Activated CD8-positive, alpha-beta memory T cell treated with anti-CD3 and anti-CD28 coated beads for 48 hours (primary cell): ENCODE results near the gene FHL2.

ENCODE experiments used
- DNase-seq, 3 experiments: peaks; one replicate each; pipeline ENCODE4 v3.0.0-alpha.2; 2020; ENCODE audit warnings: low read depth in 2 of 3, low spot score in 2 of 3

The FHL2 gene

GRCh38 chr2:105399207-105399861 lies 483 bp upstream of the FHL2 start:
- DNase-seq = no peak

GRCh38 chr2:105397953-105398335 lies 907 bp downstream of the FHL2 start:
- DNase-seq = no peak

DNA sequence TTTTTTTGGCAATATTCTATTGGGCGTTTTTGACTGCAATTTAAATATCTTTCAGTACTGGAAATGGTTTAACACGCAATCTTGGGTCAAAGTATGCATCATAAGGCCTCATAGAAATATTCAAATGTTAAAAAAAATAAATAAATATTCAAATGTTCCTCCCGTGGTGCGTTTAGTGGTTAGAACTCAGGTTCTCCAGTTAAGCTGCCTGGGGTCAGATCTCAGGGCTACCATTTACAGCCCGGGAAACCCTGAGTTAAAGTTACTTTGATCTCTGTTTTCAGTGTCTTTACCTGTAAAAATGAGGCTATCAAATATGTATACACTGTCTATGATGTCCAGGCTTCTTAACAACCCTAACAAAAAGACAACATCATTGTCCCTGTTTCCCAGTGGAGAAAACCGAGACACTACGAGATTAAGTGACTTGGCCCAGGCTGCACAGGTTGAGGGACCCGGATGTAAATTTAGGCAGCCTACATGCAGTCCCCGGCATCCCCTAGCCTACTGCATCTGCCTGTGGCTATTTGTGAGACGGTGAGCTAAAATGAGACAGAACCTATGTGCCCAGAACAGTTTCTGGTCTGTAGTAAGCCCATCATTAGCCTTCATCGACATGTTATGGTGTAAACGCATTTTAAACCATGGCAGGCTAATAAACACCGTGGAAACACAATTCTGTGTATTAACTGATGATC lies 1.7 kb downstream of the FHL2 start:
- DNase-seq = no peak

GRCh38 chr2:105396254-105397024 lies 2.4 kb downstream of the FHL2 start:
- peak in 1 of 3 experiments; percentile 15 for DNase-seq

DNA sequence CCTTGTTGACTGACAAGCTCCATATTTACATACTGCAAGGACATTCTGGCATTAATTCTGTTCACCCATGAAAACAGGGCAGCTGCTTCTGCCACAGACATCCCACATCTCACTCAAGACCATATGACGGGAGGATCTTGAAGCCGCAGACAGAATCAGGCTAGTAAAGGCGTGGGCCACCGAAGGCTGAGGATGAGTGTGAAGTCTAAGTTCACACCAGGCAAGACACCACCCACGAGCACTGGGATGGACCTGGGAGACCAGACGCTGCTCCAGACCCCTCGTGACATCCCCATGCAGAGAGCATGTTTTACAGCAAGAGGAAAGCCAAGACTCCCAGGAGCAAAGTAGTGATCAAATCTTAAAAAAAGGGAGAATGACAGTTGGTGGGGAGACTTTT lies 3.2 kb downstream of the FHL2 start:
- DNase-seq = no peak

GRCh38 chr2:105394951-105395611 lies 3.8 kb downstream of the FHL2 start:
- no peak for DNase-seq

DNA sequence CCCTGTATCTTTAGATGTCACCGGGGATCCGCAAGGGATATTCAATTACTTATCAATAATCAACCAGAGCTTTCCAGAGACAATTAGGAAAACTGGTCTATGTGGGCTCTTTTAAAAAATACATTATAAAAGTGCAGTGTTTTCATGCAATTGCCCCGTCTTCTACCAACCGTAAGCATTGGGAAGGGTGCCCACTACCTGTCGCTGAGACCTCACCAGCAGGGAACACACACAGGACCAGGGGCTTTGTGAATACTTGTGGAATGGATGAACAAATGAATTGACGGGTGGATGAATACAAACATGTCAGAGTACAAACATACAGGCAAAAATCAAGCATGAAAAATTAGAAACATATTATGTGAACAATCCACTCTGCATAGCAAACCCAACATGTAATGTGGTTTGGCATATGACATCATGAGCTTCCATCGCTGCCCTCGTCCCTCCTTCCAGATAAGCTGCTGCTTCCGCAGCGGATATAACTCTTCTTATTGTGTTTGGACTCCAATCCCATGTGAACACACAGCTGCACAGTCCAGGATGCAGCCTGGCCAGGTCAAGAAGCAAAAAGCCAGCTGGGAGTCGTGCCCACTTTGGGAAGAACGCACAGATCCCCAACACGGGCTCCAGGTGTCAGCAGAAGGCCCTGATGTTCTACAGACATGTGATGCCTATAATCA lies 5.3 kb downstream of the FHL2 start:
- no peak for DNase-seq

DNA sequence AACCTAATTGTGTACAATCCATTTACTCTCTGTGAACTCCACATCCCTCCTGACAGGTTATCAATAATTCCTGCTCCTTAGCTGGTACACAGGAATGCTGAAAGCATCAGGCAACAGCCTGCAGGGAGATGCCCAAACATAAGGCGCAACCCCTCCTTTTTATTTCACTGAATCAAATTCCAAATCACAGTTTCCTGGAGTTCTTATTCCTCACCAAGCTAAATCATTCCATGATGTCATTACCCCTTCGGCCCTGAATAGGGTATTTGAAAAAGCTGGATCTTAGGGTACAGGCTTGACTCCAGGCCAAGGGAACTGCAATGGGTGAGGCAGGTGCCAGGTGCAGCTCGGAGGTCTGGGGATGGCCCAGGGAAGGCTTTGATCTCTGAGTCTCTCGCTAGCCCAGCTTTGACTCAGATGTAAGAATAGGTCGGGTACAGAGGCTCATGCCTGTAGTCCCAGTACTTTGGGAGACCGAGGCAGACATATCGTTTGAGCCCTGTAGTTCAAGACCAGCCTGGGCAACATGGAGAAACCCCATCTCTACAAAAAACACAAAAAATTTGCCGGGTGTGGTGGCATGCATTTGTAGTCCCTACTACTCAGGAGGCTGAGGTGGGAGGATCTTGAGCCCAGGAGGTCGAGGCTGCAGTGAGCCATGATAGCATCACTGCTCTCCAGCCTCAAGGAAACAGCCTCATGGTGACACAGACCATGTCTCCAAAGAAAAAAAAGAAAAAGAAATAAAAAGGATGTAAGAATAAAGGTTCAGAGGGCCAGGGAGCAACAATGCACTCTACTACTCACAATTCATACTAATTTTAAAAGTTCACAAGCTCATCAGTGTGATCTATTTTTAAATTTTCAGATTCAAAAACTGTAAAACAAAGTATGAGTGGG lies 6.8 kb downstream of the FHL2 start:
- no peak for DNase-seq

DNA sequence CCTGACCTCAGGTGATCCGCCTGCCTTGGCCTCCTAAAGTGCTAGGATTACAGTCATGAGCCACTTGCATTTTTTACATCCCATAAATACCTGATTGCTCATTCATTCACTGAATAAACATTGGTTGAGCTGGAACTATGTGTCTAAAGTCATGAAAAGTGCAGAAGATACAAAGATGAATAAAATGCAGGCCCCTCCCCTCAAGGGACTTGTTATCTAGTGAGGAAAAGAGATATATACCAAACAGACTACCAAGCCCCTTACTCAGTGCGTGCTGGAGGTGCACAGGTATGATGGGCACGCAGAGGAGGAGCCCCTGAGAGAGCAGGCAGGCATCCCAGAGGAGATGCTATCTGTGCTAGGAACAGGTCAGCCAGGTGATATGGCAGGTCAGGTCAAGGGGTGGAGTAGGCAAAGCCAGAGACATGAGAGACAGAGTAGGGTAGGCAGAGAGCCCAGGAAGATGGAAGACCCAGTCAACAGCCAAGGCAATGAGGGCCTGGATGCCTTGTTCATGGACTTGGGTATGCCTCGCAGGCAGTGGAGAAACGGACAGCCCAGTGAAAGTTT lies 7.7 kb downstream of the FHL2 start:
- DNase-seq = no peak

- no peak for DNase-seq
Measured at GRCh38 chr2:105390454-105390853, 8.4 kb downstream of the FHL2 start.

GRCh38 chr2:105388971-105389381 lies 9.9 kb downstream of the FHL2 start:
- no peak for DNase-seq

GRCh38 chr2:105387225-105387624 lies 11.6 kb downstream of the FHL2 start:
- no peak for DNase-seq

GRCh38 chr2:105385731-105386540 lies 12.9 kb downstream of the FHL2 start:
- DNase-seq = no peak

- DNase-seq = no peak
Measured at GRCh38 chr2:105384861-105385260, 14.0 kb downstream of the FHL2 start.

- no peak for DNase-seq
Measured at GRCh38 chr2:105384216-105384615, 14.6 kb downstream of the FHL2 start.

DNA sequence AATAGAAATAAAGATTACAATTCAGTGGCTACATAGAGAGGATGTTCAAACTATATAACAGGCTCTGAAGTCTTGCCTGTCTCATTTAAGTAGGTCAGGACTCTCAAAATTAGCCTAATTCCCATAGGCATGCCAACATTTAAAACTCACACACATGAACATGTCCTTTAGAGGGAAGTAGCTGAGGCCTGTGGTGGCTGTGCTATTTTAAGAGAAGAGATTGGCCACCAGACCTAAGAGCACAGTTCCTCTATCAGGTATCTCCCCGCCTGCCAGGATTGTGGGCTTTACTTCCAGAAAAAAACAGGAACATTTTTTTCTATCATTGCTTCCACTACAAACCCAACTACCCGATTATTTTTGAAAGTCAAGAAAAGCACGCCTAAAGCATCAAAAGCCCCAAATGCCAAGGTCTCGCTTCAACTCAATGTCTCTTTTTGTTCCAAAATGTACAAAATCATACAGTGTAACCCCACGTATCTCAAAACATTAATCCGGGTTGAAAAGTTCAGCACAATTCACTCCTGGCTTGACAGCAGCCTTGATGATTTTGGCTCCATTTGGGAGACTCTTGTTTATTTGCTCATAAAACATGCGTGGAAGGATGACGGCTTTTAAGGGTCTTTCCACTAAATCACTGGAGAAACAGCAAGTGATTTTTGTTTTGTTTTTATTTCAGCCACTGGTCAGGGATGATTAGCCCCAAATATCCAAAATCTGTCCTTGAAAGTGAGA lies 15.3 kb downstream of the FHL2 start:
- DNase-seq = no peak

DNA sequence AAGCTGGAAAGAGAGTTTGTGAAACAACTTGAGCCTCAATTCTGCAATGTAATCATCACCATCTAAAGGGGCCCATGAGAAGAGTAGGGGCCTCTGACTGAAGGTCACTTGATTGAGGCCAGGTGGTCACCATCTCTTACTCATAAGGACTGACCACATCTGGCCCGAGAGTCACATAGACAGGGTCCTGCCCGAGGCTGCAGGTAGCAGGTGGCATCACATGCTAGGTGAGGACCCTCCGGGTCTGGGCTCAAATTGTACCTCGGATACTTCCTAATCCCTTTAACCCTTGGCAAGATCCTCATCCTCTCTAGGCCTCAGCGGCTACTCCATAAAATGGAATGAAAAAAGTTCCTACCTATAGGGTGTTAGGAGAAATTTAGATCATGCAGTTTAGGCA lies 16.7 kb downstream of the FHL2 start:
- no peak for DNase-seq

GRCh38 chr2:105381101-105381668 lies 17.7 kb downstream of the FHL2 start:
- DNase-seq = no peak
